Stimulated activated CD8-positive, alpha-beta memory T cell treated with anti-CD3 and anti-CD28 coated beads, Interleukin-12 subunit alpha, Interleukin-12 subunit beta, amount 100 ng/mL, for 24 hours (primary cell): ENCODE measurements around the gene CFAP97.
A peak's percentile ranks its signal among the peaks of the same experiment; 100 is the strongest.
"Not testable (repeated sequence)": the region's sequence is repeated elsewhere in the genome, so short reads cannot be mapped to it uniquely, and the experiment has no call there.

Experiments used
- DNase-seq: peaks from one replicate; pipeline ENCODE4 v3.0.0-alpha.2; 2020; ENCODE audit errors: extremely low read depth

The CFAP97 gene

GRCh38 chr4:185142912-185143600, 60.7 kb downstream of the CFAP97 start, which contains the start of gene SLC25A4:
Gene SLC25A4, plus strand, starts transcription at chr4:185143266. Its CDS starts 107 bp downstream, at chr4:185143373.
- DNase-seq: peak; percentile 68

GRCh38 chr4:185142564-185142911, 61.3 kb downstream of the CFAP97 start:
- DNase-seq: no peak

- no peak for DNase-seq
Observed at GRCh38 chr4:185141777-185142176, 62.0 kb downstream of the CFAP97 start.

GRCh38 chr4:185139736-185140135, 64.1 kb downstream of the CFAP97 start:
- DNase-seq: no peak

- no peak for DNase-seq
Observed at GRCh38 chr4:185138161-185138560, 65.6 kb downstream of the CFAP97 start.

- DNase-seq: no peak
Observed at GRCh38 chr4:185137233-185137925, 66.4 kb downstream of the CFAP97 start.

GRCh38 chr4:185134307-185134869, 69.4 kb downstream of the CFAP97 start:
- no peak for DNase-seq

- no peak for DNase-seq
Observed at GRCh38 chr4:185128272-185129119, 75.3 kb downstream of the CFAP97 start.

GRCh38 chr4:185127021-185127925, 76.5 kb downstream of the CFAP97 start:
- no peak for DNase-seq

GRCh38 chr4:185124006-185124405, 79.8 kb downstream of the CFAP97 start:
- DNase-seq: no peak

GRCh38 chr4:185122681-185123345, 81.0 kb downstream of the CFAP97 start:
- no peak for DNase-seq

- DNase-seq: no peak
Observed at GRCh38 chr4:185120631-185120946, 83.2 kb downstream of the CFAP97 start.

- DNase-seq: no peak
Observed at GRCh38 chr4:185119927-185120630, 83.7 kb downstream of the CFAP97 start.

GRCh38 chr4:185119467-185119866, 84.3 kb downstream of the CFAP97 start:
- DNase-seq: not testable (repeated sequence)

GRCh38 chr4:185118876-185119275, 84.9 kb downstream of the CFAP97 start:
- no peak for DNase-seq

- DNase-seq: no peak
Observed at GRCh38 chr4:185117300-185117934, 86.4 kb downstream of the CFAP97 start.

GRCh38 chr4:185115827-185116232, 88.0 kb downstream of the CFAP97 start:
- DNase-seq: no peak

- DNase-seq: no peak
Observed at GRCh38 chr4:185113340-185113739, 90.5 kb downstream of the CFAP97 start.

GRCh38 chr4:185112104-185112503, 91.7 kb downstream of the CFAP97 start:
- DNase-seq: no peak
